Measurements from ENCODE around the gene ADSL.

The ADSL gene

DNA sequence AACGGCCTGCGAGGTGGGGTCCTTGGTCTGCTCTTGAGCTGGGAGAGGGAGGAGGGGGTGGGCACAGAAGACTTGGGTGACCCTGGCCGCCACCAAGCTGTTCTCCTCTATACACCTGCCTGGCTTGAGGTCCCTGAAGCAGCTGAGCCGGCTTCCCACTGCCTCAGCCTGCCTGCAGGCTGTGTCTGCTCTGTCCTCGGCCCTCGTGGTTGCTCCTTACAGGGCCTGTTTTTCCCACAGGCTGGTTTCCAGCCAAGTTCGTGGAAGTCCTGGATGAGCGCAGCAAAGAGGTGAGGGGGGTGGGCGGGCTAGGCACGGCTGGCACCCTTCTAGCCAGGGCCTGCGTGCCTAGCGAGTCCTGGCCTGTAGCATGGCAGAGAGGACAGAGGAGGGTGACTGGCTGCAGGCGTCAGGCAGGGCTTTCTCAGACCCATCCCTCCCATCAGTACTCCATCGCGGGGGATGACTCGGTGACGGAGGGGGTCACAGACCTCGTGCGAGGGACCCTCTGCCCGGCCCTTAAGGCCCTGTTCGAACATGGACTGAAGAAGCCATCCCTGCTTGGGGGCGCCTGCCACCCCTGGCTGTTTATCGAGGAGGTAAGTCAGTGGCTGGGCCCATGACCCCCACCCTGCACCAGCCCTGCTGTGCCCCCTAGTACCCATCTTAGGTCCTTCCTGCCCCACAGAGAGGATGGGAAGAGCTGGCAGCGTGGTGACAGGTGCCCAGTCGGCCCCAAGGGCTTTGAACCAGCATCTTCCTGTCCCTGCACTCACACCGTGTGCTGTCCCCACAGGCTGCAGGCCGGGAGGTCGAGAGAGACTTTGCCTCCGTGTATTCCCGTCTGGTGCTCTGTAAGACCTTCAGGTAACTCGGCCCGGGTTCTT, 61.8 kb downstream of the ADSL start:
- H3K9ac ChIP-seq (ENCODE audit: low read depth, low read length), result no peak overlapping the region
- H3K9me3 ChIP-seq (ENCODE audit: control insufficient read depth, insufficient read depth, low read length), result no peaks in the 10 kb centered on the region
- peaks cover 11% of the 10 kb centered on the region for H3K36me3 ChIP-seq (ENCODE audit: insufficient read depth, low read length)
- no peaks in the 10 kb centered on the region; the same call in 1 of the 2 replicates for H3K4me1 ChIP-seq (ENCODE audit: insufficient read depth, low read length)

GRCh38 chr22:40408718-40409612, 62.7 kb downstream of the ADSL start:
- Histone ChIP-seq H3K4me1 (ENCODE audit: insufficient read depth, low read length) (no peaks in the 10 kb centered on the region; the same call in 1 of the 2 replicates), H3K36me3 (ENCODE audit: insufficient read depth, low read length) (peaks cover 11% of the 10 kb centered on the region), H3K9me3 (ENCODE audit: control insufficient read depth, insufficient read depth, low read length) (no peaks in the 10 kb centered on the region), H3K9ac (ENCODE audit: low read depth, low read length) (no peak overlapping the region)

DNA sequence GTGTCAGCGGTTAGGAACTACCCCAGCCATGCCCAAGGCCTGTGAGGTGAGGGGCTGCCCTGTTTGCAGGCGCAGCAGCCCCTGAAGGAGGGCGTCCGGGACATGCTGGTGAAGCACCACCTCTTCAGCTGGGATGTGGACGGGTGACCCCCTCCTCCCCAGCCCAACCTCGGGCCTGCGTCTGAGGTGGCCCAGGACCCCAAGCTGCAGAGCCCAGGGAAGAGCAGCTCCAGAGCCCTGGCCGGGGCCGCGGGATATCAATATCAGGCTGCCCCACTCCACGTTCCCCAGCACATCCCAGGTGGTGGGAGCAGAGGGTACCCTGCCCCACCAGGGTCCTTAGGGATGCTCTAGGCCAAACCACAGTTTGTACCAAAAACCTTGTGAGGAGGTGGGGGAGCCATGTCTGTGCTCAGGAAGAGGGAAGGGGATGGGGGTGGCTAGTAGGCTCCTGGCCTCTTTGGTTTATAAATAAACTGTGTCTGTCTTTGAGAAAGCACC, 63.4 kb downstream of the ADSL start:
- Histone ChIP-seq H3K9ac (ENCODE audit: low read depth, low read length) (no peak overlapping the region), H3K9me3 (ENCODE audit: control insufficient read depth, insufficient read depth, low read length) (no peaks in the 10 kb centered on the region), H3K36me3 (ENCODE audit: insufficient read depth, low read length) (peaks cover 11% of the 10 kb centered on the region), H3K4me1 (ENCODE audit: insufficient read depth, low read length) (no peaks in the 10 kb centered on the region; the same call in 1 of the 2 replicates)

GRCh38 chr22:40410272-40410671, 64.0 kb downstream of the ADSL start:
- Histone ChIP-seq H3K9me3 (ENCODE audit: control insufficient read depth, insufficient read depth, low read length) (no peaks in the 10 kb centered on the region), H3K36me3 (ENCODE audit: insufficient read depth, low read length) (peaks cover 11% of the 10 kb centered on the region), H3K9ac (ENCODE audit: low read depth, low read length) (no peak overlapping the region), H3K4me1 (ENCODE audit: insufficient read depth, low read length) (no peaks in the 10 kb centered on the region; the same call in 1 of the 2 replicates)

DNA sequence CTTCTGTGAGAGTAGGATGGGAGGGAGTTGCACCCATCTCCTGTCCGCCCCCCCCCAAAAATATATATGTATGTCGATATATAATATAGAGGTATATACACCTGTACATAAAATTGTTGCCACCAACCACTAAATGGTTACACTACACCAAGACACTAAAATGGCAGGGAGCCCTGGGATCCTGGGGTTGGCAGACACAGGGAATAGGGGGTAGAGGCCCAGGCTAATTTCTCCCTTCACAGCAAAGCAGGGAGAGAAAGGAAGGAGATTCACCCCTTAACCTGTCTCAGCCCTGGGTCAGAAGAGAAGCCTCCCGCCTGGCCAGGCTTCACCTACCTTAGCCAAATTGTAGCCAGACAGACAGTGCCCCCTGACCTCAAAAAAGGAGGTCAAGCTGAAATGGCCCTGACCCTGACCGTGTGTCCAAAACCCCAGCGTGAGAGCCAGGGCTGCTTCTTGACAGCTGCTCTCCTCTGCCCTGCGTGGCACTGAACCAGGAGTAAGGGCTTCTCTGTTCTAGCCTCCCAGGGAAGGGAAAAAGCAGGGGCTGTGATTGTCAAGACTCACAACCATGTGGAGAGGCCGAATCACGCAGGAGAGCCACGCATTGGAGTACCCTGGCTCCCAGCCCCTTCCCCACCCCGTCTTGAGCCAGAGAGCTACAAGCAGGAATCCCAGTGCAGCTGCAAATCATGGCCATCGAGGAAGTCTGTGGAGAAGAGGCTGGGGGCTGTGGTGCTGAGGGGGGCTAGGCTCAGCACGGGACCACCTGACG, 64.6 kb downstream of the ADSL start:
- Histone ChIP-seq H3K4me1 (ENCODE audit: insufficient read depth, low read length) (no peaks in the 10 kb centered on the region; the same call in 1 of the 2 replicates), H3K9ac (ENCODE audit: low read depth, low read length) (no peak overlapping the region), H3K9me3 (ENCODE audit: control insufficient read depth, insufficient read depth, low read length) (no peaks in the 10 kb centered on the region), H3K36me3 (ENCODE audit: insufficient read depth, low read length) (peaks cover 7% of the 10 kb centered on the region)

DNA sequence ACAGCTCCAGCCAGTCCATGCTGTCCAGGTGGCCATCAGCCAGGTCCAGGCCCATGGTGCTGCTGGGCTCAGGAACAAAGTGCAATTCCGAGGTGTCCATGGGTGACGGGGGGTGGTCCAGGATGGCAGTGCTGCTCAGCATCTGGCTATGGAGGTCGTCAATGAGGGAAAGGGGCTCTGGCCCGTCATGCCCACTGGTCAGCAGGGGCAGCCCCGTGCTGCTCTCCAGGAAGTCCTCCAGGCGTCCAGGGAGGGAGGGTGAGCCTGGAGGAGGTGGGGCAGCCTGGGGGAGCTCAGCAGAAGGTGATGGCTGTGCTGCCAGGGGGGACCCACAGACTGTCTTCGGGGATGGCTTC, 65.2 kb downstream of the ADSL start:
- no peak overlapping the region for H3K9ac ChIP-seq (ENCODE audit: low read depth, low read length)
- no peaks in the 10 kb centered on the region; the same call in 1 of the 2 replicates for H3K4me1 ChIP-seq (ENCODE audit: insufficient read depth, low read length)
- H3K36me3 ChIP-seq (ENCODE audit: insufficient read depth, low read length), result peaks cover 7% of the 10 kb centered on the region
- H3K9me3 ChIP-seq (ENCODE audit: control insufficient read depth, insufficient read depth, low read length), result no peaks in the 10 kb centered on the region

DNA sequence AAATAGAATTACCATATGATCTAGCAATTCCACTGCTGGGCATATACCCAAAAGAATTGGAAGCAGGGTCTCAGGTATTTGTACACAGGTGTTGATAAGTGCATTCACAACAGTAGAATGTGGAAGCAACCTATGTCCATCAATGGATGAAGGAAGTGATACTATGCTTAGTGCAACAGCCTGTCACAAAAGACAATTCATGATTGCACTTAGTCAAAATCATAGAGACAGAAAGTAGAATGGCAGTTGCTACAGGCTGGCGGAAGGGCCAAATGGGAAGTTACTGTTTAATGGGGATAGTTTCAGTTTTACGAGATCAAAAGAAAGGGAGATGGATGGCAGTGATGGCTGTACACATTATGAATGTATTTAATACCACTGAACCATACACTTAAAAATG, 66.1 kb downstream of the ADSL start:
- Histone ChIP-seq H3K4me1 (ENCODE audit: insufficient read depth, low read length) (no peaks in the 10 kb centered on the region; the same call in 1 of the 2 replicates), H3K9me3 (ENCODE audit: control insufficient read depth, insufficient read depth, low read length) (no peaks in the 10 kb centered on the region), H3K36me3 (ENCODE audit: insufficient read depth, low read length) (peaks cover 11% of the 10 kb centered on the region), H3K9ac (ENCODE audit: low read depth, low read length) (no peak overlapping the region)

- no peaks in the 10 kb centered on the region for H3K9me3 ChIP-seq (ENCODE audit: control insufficient read depth, insufficient read depth, low read length)
- H3K36me3 ChIP-seq (ENCODE audit: insufficient read depth, low read length), result peaks cover 11% of the 10 kb centered on the region
- H3K4me1 ChIP-seq (ENCODE audit: insufficient read depth, low read length), result no peaks in the 10 kb centered on the region; the same call in 1 of the 2 replicates
- H3K9ac ChIP-seq (ENCODE audit: low read depth, low read length), result no peak overlapping the region
Observed at GRCh38 chr22:40413873-40414272, 67.6 kb downstream of the ADSL start.

- Histone ChIP-seq H3K9ac (ENCODE audit: low read depth, low read length) (no peak overlapping the region), H3K36me3 (ENCODE audit: insufficient read depth, low read length) (peaks cover 11% of the 10 kb centered on the region), H3K4me1 (ENCODE audit: insufficient read depth, low read length) (no peaks in the 10 kb centered on the region; the same call in 1 of the 2 replicates), H3K9me3 (ENCODE audit: control insufficient read depth, insufficient read depth, low read length) (no peaks in the 10 kb centered on the region)
Observed at GRCh38 chr22:40414311-40414710, 68.0 kb downstream of the ADSL start.

- H3K9me3 ChIP-seq (ENCODE audit: control insufficient read depth, insufficient read depth, low read length), result no peaks in the 10 kb centered on the region
- H3K36me3 ChIP-seq (ENCODE audit: insufficient read depth, low read length), result peaks cover 11% of the 10 kb centered on the region
- no peaks in the 10 kb centered on the region; the same call in 1 of the 2 replicates for H3K4me1 ChIP-seq (ENCODE audit: insufficient read depth, low read length)
- H3K9ac ChIP-seq (ENCODE audit: low read depth, low read length), result no peak overlapping the region
Observed at GRCh38 chr22:40414838-40415505, 68.7 kb downstream of the ADSL start.

GRCh38 chr22:40415531-40416266, 69.4 kb downstream of the ADSL start:
- no peak overlapping the region for H3K9ac ChIP-seq (ENCODE audit: low read depth, low read length)
- no peaks in the 10 kb centered on the region for H3K9me3 ChIP-seq (ENCODE audit: control insufficient read depth, insufficient read depth, low read length)
- H3K4me1 ChIP-seq (ENCODE audit: insufficient read depth, low read length), result no peaks in the 10 kb centered on the region
- peaks cover 14% of the 10 kb centered on the region for H3K36me3 ChIP-seq (ENCODE audit: insufficient read depth, low read length)

GRCh38 chr22:40416267-40416570, 69.9 kb downstream of the ADSL start:
- Histone ChIP-seq H3K9me3 (ENCODE audit: control insufficient read depth, insufficient read depth, low read length) (no peaks in the 10 kb centered on the region), H3K9ac (ENCODE audit: low read depth, low read length) (no peak overlapping the region), H3K36me3 (ENCODE audit: insufficient read depth, low read length) (peaks cover 12% of the 10 kb centered on the region), H3K4me1 (ENCODE audit: insufficient read depth, low read length) (no peaks in the 10 kb centered on the region)

- Histone ChIP-seq H3K36me3 (ENCODE audit: insufficient read depth, low read length) (peaks cover 12% of the 10 kb centered on the region), H3K4me1 (ENCODE audit: insufficient read depth, low read length) (no peaks in the 10 kb centered on the region), H3K9me3 (ENCODE audit: control insufficient read depth, insufficient read depth, low read length) (no peaks in the 10 kb centered on the region), H3K9ac (ENCODE audit: low read depth, low read length) (no peak overlapping the region)
Observed at GRCh38 chr22:40416636-40417035, 70.3 kb downstream of the ADSL start.

All from ES-I3 (cell line).